GM23338 (cell line): Measurements from ENCODE around the gene TELO2. TPM values are rescaled to one million over a fixed set of nuclear protein-coding genes. Genes with fewer than 3 reads are reported as not detected.

ENCODE experiments used
- ATAC-seq: fragments of 200-7000 bp; cut with Tn5 transposase; 3 replicates; pipeline ENCODE4 v1.9.1; 2020
- DNase-seq: peaks from one replicate; pipeline ENCODE4 v3.0.0-alpha.2; 2015; ENCODE audit warnings: low spot score
- H2AFZ ChIP-seq: fragments of 200-600 bp; sonication (generic); 2 replicates; pipeline ENCODE4 v1.8.0; 2016; ENCODE audit warnings: antibody characterized with exemption, mild to moderate bottlenecking, moderate library complexity
- H3F3A ChIP-seq: fragments of 200-600 bp; sonication (generic); replicated peaks from 2 replicates; pipeline ENCODE4 v1.8.0; 2017; ENCODE audit warnings: antibody characterized with exemption, mixed run types, low read depth
- H3K27ac ChIP-seq: fragments of 200-600 bp; sonication (generic); 2 replicates; pipeline ENCODE4 v1.6.1; 2016; ENCODE audit warnings: low read depth
- H3K27me3 ChIP-seq: fragments of 200-600 bp; sonication (generic); 2 replicates; pipeline ENCODE4 v1.8.0; 2016; ENCODE audit warnings: mild to moderate bottlenecking, mixed run types, moderate library complexity; ENCODE audit not compliant: insufficient read depth
- H3K36me3 ChIP-seq: fragments of 200-600 bp; sonication (generic); 2 replicates; pipeline ENCODE4 v1.8.0; 2016; ENCODE audit warnings: mild to moderate bottlenecking; ENCODE audit not compliant: insufficient read depth
- H3K4me1 ChIP-seq: fragments of 200-600 bp; sonication (generic); 2 replicates; pipeline ENCODE4 v1.8.0; 2016; ENCODE audit warnings: mild to moderate bottlenecking, moderate library complexity; ENCODE audit not compliant: insufficient read depth
- H3K4me2 ChIP-seq: fragments of 200-600 bp; sonication (generic); 2 replicates; pipeline ENCODE4 v1.7.1; 2017; ENCODE audit warnings: mixed run types
- H3K4me3 ChIP-seq: fragments of 200-600 bp; sonication (generic); 2 replicates; pipeline ENCODE4 v1.6.1; 2016; ENCODE audit warnings: mixed run types
- H3K79me2 ChIP-seq: fragments of 200-600 bp; sonication (generic); replicated peaks from 2 replicates; pipeline ENCODE4 v1.8.0; 2017; ENCODE audit warnings: mild to moderate bottlenecking; ENCODE audit not compliant: insufficient read depth
- H3K9me2 ChIP-seq: fragments of 200-600 bp; sonication (generic); 2 replicates; pipeline ENCODE4 v1.8.0; 2017; ENCODE audit not compliant: insufficient read depth
- H4K20me1 ChIP-seq: fragments of 200-600 bp; sonication (generic); replicated peaks from 2 replicates; pipeline ENCODE4 v1.8.0; 2017; ENCODE audit warnings: mild to moderate bottlenecking; ENCODE audit not compliant: insufficient read depth
- H3K27ac Mint-ChIP-seq: 2 replicates; pipeline ENCODE4 v1.8.0; 2020; ENCODE audit warnings: inconsistent platforms, mild to moderate bottlenecking, moderate library complexity, mixed read lengths
- H3K27me3 Mint-ChIP-seq: 3 replicates; pipeline ENCODE4 v1.8.0; 2022; ENCODE audit warnings: low read depth, mild to moderate bottlenecking, moderate library complexity, mixed read lengths, inconsistent platforms; ENCODE audit not compliant: insufficient read depth, poor library complexity
- H3K36me3 Mint-ChIP-seq: 3 replicates; pipeline ENCODE4 v1.8.0; 2021; ENCODE audit warnings: low read depth, mild to moderate bottlenecking, inconsistent platforms, moderate library complexity, mixed read lengths
- H3K4me1 Mint-ChIP-seq: 3 replicates; pipeline ENCODE4 v1.8.0; 2020; ENCODE audit warnings: mild to moderate bottlenecking, inconsistent platforms, mixed read lengths
- H3K4me3 Mint-ChIP-seq: 3 replicates; pipeline ENCODE4 v1.8.0; 2021; ENCODE audit warnings: moderate library complexity, mild to moderate bottlenecking, inconsistent platforms, mixed read lengths
- H3K9me3 Mint-ChIP-seq: 3 replicates; pipeline ENCODE4 v1.8.0; 2020; ENCODE audit warnings: moderate library complexity, mild to moderate bottlenecking, inconsistent platforms, mixed read lengths
- CREB1 ChIP-seq: fragments of 250-450 bp; sonication (Bioruptor Pico); IDR thresholded peaks from 2 replicates; pipeline ENCODE4 v1.5.0; 2020; ENCODE audit warnings: low read depth, mild to moderate bottlenecking, moderate library complexity
- JUNB ChIP-seq: IDR thresholded peaks from one replicate; pipeline ENCODE4 v1.6.1; 2016; ENCODE audit warnings: antibody characterized with exemption; ENCODE audit not compliant: unreplicated experiment
- NANOG ChIP-seq: IDR thresholded peaks from 2 replicates; pipeline ENCODE4 v1.6.1; 2016; ENCODE audit warnings: antibody characterized with exemption, borderline replicate concordance
- STAT1 ChIP-seq: IDR thresholded peaks from one replicate; pipeline ENCODE4 v1.6.1; 2016; ENCODE audit warnings: antibody characterized with exemption; ENCODE audit not compliant: unreplicated experiment
- polyA plus RNA-seq: library from polyadenylated mRNA; unstranded; fragments of >200 nt; fragmentation: Nextera tagmentation; extraction: Ambion mirVana; gene quantifications from 2 replicates; pipeline ENCODE4 v1.2.1, GENCODE V29; 2016
- total RNA-seq: library from RNA; depleted of rRNA; stranded (reverse); fragments of >200 nt; shearing (Covaris generic); gene quantifications from 2 replicates; pipeline ENCODE4 v1.2.3, GENCODE V29; 2014
- TF ChIP-seq, protein P1 (sequence below): fragments of 250-450 bp; sonication (Bioruptor Pico); IDR thresholded peaks from 2 replicates; pipeline ENCODE4 v1.5.0; 2020; ENCODE audit warnings: mild to moderate bottlenecking, moderate library complexity
- TF ChIP-seq, protein P2 (sequence below): IDR thresholded peaks from one replicate; pipeline ENCODE4 v1.6.1; 2018; ENCODE audit warnings: antibody characterized with exemption; ENCODE audit not compliant: unreplicated experiment

TELO2 gene
- total and polyA plus RNA-seq, 2 experiments from 2014 or later = 45.4 to 76.0 TPM

DNA sequence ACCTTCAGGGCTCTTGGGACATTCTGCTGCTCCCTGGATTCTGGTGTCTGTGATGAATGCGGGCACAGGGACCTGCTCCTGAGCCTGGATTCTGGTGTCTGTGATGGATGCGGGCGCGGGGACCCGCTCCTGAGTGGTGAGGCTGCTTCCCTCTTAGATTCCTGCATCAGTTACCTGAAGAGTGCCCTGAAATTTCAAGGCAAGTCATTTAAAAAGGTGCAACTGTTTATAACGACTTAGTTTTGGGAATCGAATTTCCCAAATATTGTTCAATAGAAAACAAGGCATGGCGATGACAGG is 47.3 kb downstream of the TELO2 start (continued):
- TF ChIP-seq, protein P1, sequence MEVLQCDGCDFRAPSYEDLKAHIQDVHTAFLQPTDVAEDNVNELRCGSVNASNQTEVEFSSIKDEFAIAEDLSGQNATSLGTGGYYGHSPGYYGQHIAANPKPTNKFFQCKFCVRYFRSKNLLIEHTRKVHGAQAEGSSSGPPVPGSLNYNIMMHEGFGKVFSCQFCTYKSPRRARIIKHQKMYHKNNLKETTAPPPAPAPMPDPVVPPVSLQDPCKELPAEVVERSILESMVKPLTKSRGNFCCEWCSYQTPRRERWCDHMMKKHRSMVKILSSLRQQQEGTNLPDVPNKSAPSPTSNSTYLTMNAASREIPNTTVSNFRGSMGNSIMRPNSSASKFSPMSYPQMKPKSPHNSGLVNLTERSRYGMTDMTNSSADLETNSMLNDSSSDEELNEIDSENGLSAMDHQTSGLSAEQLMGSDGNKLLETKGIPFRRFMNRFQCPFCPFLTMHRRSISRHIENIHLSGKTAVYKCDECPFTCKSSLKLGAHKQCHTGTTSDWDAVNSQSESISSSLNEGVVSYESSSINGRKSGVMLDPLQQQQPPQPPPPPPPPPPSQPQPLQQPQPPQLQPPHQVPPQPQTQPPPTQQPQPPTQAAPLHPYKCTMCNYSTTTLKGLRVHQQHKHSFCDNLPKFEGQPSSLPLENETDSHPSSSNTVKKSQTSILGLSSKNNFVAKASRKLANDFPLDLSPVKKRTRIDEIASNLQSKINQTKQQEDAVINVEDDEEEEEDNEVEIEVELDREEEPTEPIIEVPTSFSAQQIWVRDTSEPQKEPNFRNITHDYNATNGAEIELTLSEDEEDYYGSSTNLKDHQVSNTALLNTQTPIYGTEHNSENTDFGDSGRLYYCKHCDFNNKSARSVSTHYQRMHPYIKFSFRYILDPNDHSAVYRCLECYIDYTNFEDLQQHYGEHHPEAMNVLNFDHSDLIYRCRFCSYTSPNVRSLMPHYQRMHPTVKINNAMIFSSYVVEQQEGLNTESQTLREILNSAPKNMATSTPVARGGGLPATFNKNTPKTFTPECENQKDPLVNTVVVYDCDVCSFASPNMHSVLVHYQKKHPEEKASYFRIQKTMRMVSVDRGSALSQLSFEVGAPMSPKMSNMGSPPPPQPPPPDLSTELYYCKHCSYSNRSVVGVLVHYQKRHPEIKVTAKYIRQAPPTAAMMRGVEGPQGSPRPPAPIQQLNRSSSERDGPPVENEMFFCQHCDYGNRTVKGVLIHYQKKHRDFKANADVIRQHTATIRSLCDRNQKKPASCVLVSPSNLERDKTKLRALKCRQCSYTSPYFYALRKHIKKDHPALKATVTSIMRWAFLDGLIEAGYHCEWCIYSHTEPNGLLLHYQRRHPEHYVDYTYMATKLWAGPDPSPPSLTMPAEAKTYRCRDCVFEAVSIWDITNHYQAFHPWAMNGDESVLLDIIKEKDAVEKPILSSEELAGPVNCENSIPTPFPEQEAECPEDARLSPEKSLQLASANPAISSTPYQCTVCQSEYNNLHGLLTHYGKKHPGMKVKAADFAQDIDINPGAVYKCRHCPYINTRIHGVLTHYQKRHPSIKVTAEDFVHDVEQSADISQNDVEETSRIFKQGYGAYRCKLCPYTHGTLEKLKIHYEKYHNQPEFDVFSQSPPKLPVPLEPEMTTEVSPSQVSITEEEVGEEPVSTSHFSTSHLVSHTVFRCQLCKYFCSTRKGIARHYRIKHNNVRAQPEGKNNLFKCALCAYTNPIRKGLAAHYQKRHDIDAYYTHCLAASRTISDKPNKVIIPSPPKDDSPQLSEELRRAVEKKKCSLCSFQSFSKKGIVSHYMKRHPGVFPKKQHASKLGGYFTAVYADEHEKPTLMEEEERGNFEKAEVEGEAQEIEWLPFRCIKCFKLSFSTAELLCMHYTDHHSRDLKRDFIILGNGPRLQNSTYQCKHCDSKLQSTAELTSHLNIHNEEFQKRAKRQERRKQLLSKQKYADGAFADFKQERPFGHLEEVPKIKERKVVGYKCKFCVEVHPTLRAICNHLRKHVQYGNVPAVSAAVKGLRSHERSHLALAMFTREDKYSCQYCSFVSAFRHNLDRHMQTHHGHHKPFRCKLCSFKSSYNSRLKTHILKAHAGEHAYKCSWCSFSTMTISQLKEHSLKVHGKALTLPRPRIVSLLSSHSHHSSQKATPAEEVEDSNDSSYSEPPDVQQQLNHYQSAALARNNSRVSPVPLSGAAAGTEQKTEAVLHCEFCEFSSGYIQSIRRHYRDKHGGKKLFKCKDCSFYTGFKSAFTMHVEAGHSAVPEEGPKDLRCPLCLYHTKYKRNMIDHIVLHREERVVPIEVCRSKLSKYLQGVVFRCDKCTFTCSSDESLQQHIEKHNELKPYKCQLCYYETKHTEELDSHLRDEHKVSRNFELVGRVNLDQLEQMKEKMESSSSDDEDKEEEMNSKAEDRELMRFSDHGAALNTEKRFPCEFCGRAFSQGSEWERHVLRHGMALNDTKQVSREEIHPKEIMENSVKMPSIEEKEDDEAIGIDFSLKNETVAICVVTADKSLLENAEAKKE (CRISPR knock-in tag) = no peak

DNA sequence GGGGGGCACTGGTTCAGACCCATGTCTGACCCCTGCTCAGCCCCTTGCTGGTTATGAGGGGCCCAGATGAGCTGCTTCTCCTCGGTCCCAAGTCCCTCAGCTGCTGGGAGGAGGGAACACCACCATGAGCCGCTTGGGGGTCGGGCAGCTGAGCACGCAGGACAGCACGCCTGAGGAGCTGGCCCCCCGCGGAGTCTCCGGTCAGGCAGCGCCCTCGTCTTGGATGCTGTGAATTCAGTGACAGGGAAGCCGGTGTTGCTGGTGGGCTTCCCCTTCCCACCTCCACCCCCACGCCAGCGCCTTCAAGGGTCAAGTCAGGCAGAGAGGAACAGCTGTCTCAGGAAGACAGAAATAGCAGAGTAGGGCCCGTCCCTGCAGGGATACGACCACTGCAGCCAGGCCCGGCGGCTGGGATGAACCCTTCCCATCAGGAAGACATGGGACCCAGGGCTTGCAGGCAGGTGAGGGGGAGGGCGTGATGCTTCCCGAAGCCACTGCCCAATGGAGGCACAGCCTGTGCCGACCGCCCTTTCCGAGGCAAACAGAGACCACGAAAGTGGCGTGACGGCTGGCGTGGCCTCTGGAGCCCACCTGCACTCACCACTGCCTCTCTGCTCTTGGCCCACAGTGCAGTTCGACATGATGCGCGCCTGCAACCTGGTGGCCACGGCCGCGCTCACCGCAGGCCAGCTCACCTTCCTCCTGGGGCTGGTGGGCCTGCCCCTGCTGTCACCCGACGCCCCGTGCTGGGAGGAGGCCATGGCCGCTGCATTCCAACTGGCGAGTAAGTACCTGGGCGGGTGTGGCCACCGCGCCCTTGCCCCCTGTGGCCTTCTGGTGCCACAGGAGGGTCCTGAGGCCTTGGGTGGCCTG is 48.4 kb downstream of the TELO2 start:
- Histone ChIP-seq H4K20me1 (no peaks in the 10 kb centered on the region), H3K9me2 (no peaks in the 10 kb centered on the region), H3K4me1 (no peaks in the 10 kb centered on the region), H3K27ac (no peak overlapping the region), H2AFZ (no peak overlapping the region), H3K4me3 (no peak overlapping the region), H3K36me3 (no peaks in the 10 kb centered on the region), H3K27me3 (no peaks in the 10 kb centered on the region), H3K4me2 (no peak overlapping the region), H3K79me2 (no peaks in the 10 kb centered on the region), H3F3A (no peaks in the 10 kb centered on the region)
- Mint-ChIP-seq H3K9me3 (no peaks in the 10 kb centered on the region), H3K4me3 (no peak overlapping the region), H3K27me3 (peaks cover 5% of the 10 kb centered on the region), H3K36me3 (no peaks in the 10 kb centered on the region; the same call in 2 of the 3 replicates), H3K4me1 (peaks cover 2% of the 10 kb centered on the region; the same call in 2 of the 3 replicates), H3K27ac (no peak overlapping the region)
- no peak for TF ChIP-seq JUNB
- TF ChIP-seq CREB1 = no peak
- TF ChIP-seq, protein P2, sequence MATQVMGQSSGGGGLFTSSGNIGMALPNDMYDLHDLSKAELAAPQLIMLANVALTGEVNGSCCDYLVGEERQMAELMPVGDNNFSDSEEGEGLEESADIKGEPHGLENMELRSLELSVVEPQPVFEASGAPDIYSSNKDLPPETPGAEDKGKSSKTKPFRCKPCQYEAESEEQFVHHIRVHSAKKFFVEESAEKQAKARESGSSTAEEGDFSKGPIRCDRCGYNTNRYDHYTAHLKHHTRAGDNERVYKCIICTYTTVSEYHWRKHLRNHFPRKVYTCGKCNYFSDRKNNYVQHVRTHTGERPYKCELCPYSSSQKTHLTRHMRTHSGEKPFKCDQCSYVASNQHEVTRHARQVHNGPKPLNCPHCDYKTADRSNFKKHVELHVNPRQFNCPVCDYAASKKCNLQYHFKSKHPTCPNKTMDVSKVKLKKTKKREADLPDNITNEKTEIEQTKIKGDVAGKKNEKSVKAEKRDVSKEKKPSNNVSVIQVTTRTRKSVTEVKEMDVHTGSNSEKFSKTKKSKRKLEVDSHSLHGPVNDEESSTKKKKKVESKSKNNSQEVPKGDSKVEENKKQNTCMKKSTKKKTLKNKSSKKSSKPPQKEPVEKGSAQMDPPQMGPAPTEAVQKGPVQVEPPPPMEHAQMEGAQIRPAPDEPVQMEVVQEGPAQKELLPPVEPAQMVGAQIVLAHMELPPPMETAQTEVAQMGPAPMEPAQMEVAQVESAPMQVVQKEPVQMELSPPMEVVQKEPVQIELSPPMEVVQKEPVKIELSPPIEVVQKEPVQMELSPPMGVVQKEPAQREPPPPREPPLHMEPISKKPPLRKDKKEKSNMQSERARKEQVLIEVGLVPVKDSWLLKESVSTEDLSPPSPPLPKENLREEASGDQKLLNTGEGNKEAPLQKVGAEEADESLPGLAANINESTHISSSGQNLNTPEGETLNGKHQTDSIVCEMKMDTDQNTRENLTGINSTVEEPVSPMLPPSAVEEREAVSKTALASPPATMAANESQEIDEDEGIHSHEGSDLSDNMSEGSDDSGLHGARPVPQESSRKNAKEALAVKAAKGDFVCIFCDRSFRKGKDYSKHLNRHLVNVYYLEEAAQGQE = no peak
- TF ChIP-seq NANOG = no peak
- TF ChIP-seq STAT1 = no peak
- DNase-seq = no peak
- ATAC-seq = no peak
